Measurements from ENCODE around the gene GAGE12E.
"Not testable (repeated sequence)": the region's sequence is repeated elsewhere in the genome, so short reads cannot be mapped to it uniquely, and the experiment has no call there.

Gene GAGE12E, protein sequence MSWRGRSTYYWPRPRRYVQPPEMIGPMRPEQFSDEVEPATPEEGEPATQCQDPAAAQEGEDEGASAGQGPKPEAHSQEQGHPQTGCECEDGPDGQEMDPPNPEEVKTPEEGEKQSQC

DNA sequence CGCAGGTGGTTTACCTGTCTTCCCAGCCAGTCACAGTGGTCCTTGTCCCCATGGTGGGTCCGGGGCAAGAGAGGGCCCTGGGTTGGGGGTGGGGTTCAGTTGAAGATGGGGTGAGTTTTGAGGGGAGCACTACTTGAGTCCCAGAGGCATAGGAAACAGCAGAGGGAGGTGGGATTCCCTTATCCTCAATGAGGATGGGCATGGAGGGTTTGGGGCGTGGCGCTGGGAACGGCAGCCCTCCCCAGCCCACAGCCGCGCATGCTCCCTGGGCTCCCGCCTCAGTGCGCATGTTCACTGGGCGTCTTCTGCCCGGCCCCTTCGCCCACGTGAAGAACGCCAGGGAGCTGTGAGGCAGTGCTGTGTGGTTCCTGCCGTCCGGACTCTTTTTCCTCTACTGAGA lies at the start of gene GAGE12E:
Gene GAGE12E (plus strand): TSS at position 301 of the 400 bp plus-strand sequence. CDS start 1,155 bp downstream, outside the sequence.
- H3K9me3 ChIP-seq (ENCODE audit: control insufficient read depth, low read length); H3K4me3 ChIP-seq (ENCODE audit: low read length); H3K9ac ChIP-seq (ENCODE audit: low read length): not testable (repeated sequence)

GRCh38 chrX:49531877-49532276 lies 19.2 kb upstream of the GAGE12E start, which contains the start of gene GAGE12C:
Gene GAGE12C (plus strand): TSS chrX:49532177. CDS start chrX:49533332, 1,155 bp downstream.
- not testable (repeated sequence) for H3K4me3 ChIP-seq (ENCODE audit: low read length); H3K36me3 ChIP-seq (ENCODE audit: control insufficient read depth, insufficient read depth, low read length); H3K9me3 ChIP-seq (ENCODE audit: control insufficient read depth, low read length); H3K4me1 ChIP-seq (ENCODE audit: control insufficient read depth, insufficient read depth, low read length); H3K9ac ChIP-seq (ENCODE audit: low read length); H3K27me3 ChIP-seq (ENCODE audit: control insufficient read depth, insufficient read depth, low read length)

More for the DNA sequence above, at the start of gene GAGE12E:
- H3K27me3 ChIP-seq (ENCODE audit: control insufficient read depth, insufficient read depth, low read length); H3K4me1 ChIP-seq (ENCODE audit: control insufficient read depth, insufficient read depth, low read length); H3K36me3 ChIP-seq (ENCODE audit: control insufficient read depth, insufficient read depth, low read length): not testable (repeated sequence)

GRCh38 chrX:49541433-49541832 lies 9.7 kb upstream of the GAGE12E start, which contains the start of gene GAGE12D:
Gene GAGE12D (plus strand): TSS chrX:49541733. CDS start chrX:49542888, 1,155 bp downstream.
- not testable (repeated sequence) for H3K4me3 ChIP-seq (ENCODE audit: low read length); H3K4me1 ChIP-seq (ENCODE audit: control insufficient read depth, insufficient read depth, low read length); H3K36me3 ChIP-seq (ENCODE audit: control insufficient read depth, insufficient read depth, low read length); H3K9me3 ChIP-seq (ENCODE audit: control insufficient read depth, low read length); H3K9ac ChIP-seq (ENCODE audit: low read length); H3K27me3 ChIP-seq (ENCODE audit: control insufficient read depth, insufficient read depth, low read length)

- H3K36me3 ChIP-seq (ENCODE audit: control insufficient read depth, insufficient read depth, low read length); H3K9me3 ChIP-seq (ENCODE audit: control insufficient read depth, low read length); H3K27me3 ChIP-seq (ENCODE audit: control insufficient read depth, insufficient read depth, low read length); H3K4me3 ChIP-seq (ENCODE audit: low read length); H3K9ac ChIP-seq (ENCODE audit: low read length); H3K4me1 ChIP-seq (ENCODE audit: control insufficient read depth, insufficient read depth, low read length): not testable (repeated sequence)
Measured at GRCh38 chrX:49560542-49560941, 9.5 kb downstream of the GAGE12E start, which contains the start of gene GAGE12F. Gene GAGE12F (plus strand): TSS chrX:49560842. CDS start chrX:49561997, 1,155 bp downstream.

GRCh38 chrX:49568728-49569127 lies 17.6 kb downstream of the GAGE12E start:
- H3K9me3 ChIP-seq (ENCODE audit: control insufficient read depth, low read length); H3K4me3 ChIP-seq (ENCODE audit: low read length); H3K27me3 ChIP-seq (ENCODE audit: control insufficient read depth, insufficient read depth, low read length); H3K4me1 ChIP-seq (ENCODE audit: control insufficient read depth, insufficient read depth, low read length); H3K36me3 ChIP-seq (ENCODE audit: control insufficient read depth, insufficient read depth, low read length); H3K9ac ChIP-seq (ENCODE audit: low read length): not testable (repeated sequence)

GRCh38 chrX:49569152-49569551 lies 18.1 kb downstream of the GAGE12E start:
- H3K9me3 ChIP-seq (ENCODE audit: control insufficient read depth, low read length); H3K27me3 ChIP-seq (ENCODE audit: control insufficient read depth, insufficient read depth, low read length); H3K36me3 ChIP-seq (ENCODE audit: control insufficient read depth, insufficient read depth, low read length); H3K4me1 ChIP-seq (ENCODE audit: control insufficient read depth, insufficient read depth, low read length); H3K9ac ChIP-seq (ENCODE audit: low read length); H3K4me3 ChIP-seq (ENCODE audit: low read length): not testable (repeated sequence)

DNA sequence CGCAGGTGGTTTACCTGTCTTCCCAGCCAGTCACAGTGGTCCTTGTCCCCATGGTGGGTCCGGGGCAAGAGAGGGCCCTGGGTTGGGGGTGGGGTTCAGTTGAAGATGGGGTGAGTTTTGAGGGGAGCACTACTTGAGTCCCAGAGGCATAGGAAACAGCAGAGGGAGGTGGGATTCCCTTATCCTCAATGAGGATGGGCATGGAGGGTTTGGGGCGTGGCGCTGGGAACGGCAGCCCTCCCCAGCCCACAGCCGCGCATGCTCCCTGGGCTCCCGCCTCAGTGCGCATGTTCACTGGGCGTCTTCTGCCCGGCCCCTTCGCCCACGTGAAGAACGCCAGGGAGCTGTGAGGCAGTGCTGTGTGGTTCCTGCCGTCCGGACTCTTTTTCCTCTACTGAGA lies 19.0 kb downstream of the GAGE12E start, which contains the start of gene GAGE12G:
Gene GAGE12G (plus strand): TSS at position 301 of the 400 bp plus-strand sequence. CDS start 1,155 bp downstream, outside the sequence.
- not testable (repeated sequence) for H3K9ac ChIP-seq (ENCODE audit: low read length); H3K4me1 ChIP-seq (ENCODE audit: control insufficient read depth, insufficient read depth, low read length); H3K36me3 ChIP-seq (ENCODE audit: control insufficient read depth, insufficient read depth, low read length); H3K9me3 ChIP-seq (ENCODE audit: control insufficient read depth, low read length); H3K4me3 ChIP-seq (ENCODE audit: low read length); H3K27me3 ChIP-seq (ENCODE audit: control insufficient read depth, insufficient read depth, low read length)

DNA sequence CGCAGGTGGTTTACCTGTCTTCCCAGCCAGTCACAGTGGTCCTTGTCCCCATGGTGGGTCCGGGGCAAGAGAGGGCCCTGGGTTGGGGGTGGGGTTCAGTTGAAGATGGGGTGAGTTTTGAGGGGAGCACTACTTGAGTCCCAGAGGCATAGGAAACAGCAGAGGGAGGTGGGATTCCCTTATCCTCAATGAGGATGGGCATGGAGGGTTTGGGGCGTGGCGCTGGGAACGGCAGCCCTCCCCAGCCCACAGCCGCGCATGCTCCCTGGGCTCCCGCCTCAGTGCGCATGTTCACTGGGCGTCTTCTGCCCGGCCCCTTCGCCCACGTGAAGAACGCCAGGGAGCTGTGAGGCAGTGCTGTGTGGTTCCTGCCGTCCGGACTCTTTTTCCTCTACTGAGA lies 28.6 kb downstream of the GAGE12E start, which contains the start of gene GAGE12H:
Gene GAGE12H (plus strand): TSS at position 301 of the 400 bp plus-strand sequence. CDS start 1,155 bp downstream, outside the sequence.
- H3K9me3 ChIP-seq (ENCODE audit: control insufficient read depth, low read length); H3K27me3 ChIP-seq (ENCODE audit: control insufficient read depth, insufficient read depth, low read length); H3K36me3 ChIP-seq (ENCODE audit: control insufficient read depth, insufficient read depth, low read length); H3K4me1 ChIP-seq (ENCODE audit: control insufficient read depth, insufficient read depth, low read length); H3K4me3 ChIP-seq (ENCODE audit: low read length); H3K9ac ChIP-seq (ENCODE audit: low read length): not testable (repeated sequence)

DNA sequence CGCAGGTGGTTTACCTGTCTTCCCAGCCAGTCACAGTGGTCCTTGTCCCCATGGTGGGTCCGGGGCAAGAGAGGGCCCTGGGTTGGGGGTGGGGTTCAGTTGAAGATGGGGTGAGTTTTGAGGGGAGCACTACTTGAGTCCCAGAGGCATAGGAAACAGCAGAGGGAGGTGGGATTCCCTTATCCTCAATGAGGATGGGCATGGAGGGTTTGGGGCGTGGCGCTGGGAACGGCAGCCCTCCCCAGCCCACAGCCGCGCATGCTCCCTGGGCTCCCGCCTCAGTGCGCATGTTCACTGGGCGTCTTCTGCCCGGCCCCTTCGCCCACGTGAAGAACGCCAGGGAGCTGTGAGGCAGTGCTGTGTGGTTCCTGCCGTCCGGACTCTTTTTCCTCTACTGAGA lies 38.1 kb downstream of the GAGE12E start, which contains the start of gene GAGE2A:
Gene GAGE2A (plus strand): TSS at position 301 of the 400 bp plus-strand sequence. CDS start 1,155 bp downstream, outside the sequence.
- H3K4me3 ChIP-seq (ENCODE audit: low read length); H3K4me1 ChIP-seq (ENCODE audit: control insufficient read depth, insufficient read depth, low read length); H3K27me3 ChIP-seq (ENCODE audit: control insufficient read depth, insufficient read depth, low read length); H3K36me3 ChIP-seq (ENCODE audit: control insufficient read depth, insufficient read depth, low read length); H3K9ac ChIP-seq (ENCODE audit: low read length); H3K9me3 ChIP-seq (ENCODE audit: control insufficient read depth, low read length): not testable (repeated sequence)

DNA sequence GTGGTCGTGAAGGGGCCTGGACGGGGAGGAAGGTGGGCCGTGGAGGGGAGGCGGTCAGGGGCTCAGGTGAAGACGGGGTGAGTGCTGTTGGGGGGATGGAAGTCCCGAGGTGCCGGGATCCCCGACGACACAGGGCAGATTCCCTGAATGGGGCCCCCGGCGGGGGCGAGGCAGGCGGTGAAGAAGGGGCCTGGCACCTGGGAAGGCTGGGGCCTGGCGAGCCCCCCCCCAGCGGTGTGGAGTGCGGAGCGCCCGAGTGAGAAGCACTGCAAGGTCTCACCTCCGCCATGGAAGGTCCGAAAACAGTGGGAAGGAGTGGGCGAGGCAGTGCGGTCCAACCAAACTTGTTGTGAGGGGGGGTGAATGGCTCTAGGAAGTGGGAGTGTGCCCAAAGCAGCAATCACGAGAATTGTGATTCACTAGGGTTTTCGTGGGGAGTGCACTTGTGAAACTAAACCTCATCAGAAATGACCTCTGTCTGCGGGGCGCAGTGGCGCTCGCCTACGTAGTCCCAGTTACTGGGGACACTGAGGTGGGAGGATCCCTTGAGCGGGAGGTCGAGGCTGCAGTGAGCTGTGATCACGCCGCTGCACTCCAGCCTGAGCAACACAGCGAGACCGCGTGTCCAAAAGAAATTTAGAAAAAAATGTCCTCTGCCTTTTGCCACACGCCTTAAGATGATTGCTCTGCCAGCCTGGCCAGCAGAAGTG lies 38.8 kb downstream of the GAGE12E start:
- not testable (repeated sequence) for H3K27me3 ChIP-seq (ENCODE audit: control insufficient read depth, insufficient read depth, low read length); H3K9me3 ChIP-seq (ENCODE audit: control insufficient read depth, low read length); H3K4me1 ChIP-seq (ENCODE audit: control insufficient read depth, insufficient read depth, low read length); H3K36me3 ChIP-seq (ENCODE audit: control insufficient read depth, insufficient read depth, low read length); H3K9ac ChIP-seq (ENCODE audit: low read length); H3K4me3 ChIP-seq (ENCODE audit: low read length)

DNA sequence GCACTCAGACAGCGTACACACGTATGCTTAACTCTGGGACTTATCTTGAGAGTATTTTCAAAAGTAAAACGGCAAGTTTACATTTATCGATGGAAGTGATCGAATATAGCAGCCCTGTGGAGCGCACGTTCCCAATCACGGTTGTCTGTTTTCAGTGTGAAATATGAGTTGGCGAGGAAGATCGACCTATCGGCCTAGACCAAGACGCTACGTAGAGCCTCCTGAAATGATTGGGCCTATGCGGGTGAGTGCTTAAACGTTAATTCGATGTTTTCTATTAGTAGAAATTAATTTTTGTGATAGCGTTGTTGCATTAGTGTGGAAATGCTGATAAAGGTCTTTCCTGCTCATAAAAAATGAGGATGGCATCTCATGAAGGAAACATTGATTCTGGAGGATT lies 39.4 kb downstream of the GAGE12E start:
- not testable (repeated sequence) for H3K36me3 ChIP-seq (ENCODE audit: control insufficient read depth, insufficient read depth, low read length); H3K9me3 ChIP-seq (ENCODE audit: control insufficient read depth, low read length)

GRCh38 chrX:49598720-49599119 lies 47.6 kb downstream of the GAGE12E start, which contains the start of gene GAGE1:
Gene GAGE1 (plus strand): TSS chrX:49599020. CDS start chrX:49600175, 1,155 bp downstream.
- H3K27me3 ChIP-seq (ENCODE audit: control insufficient read depth, insufficient read depth, low read length); H3K4me3 ChIP-seq (ENCODE audit: low read length); H3K4me1 ChIP-seq (ENCODE audit: control insufficient read depth, insufficient read depth, low read length); H3K9me3 ChIP-seq (ENCODE audit: control insufficient read depth, low read length); H3K9ac ChIP-seq (ENCODE audit: low read length); H3K36me3 ChIP-seq (ENCODE audit: control insufficient read depth, insufficient read depth, low read length): not testable (repeated sequence)

More for the DNA sequence above, 39.4 kb downstream of the GAGE12E start:
- H3K27me3 ChIP-seq (ENCODE audit: control insufficient read depth, insufficient read depth, low read length); H3K4me3 ChIP-seq (ENCODE audit: low read length); H3K9ac ChIP-seq (ENCODE audit: low read length); H3K4me1 ChIP-seq (ENCODE audit: control insufficient read depth, insufficient read depth, low read length): not testable (repeated sequence)
